ENCODE data around the gene DIP2A. TPM values are rescaled to one million over a fixed set of nuclear protein-coding genes. Genes with fewer than 3 reads are reported as not detected.
A peak's percentile ranks its signal among the peaks of the same experiment; 100 is the strongest.

Gene DIP2A
- total and polyA plus RNA-seq, 2 of the 8 experiments (the other 6 are each of a cell fraction or from before 2014, with no cell fraction given), result 16.0 to 27.1 TPM

GRCh38 chr21:46604329-46604974, 145.8 kb downstream of the DIP2A start:
- Histone ChIP-seq H3K79me1 (ENCODE audit: low read depth, low read length) (no peaks in the 10 kb centered on the region), H3K4me3 (ENCODE audit: extremely low read depth in 1 of 4, insufficient read depth in 2 of 4, low read depth in 3 of 4, low read length in 4 of 4) (no peak overlapping the region), H3K27ac (ENCODE audit: low read depth, low read length) (no peak overlapping the region), H3K36me3 (ENCODE audit: control insufficient read depth in 2 of 4, insufficient read depth in 4 of 4, low read length in 3 of 4) (no peaks in the 10 kb centered on the region), H3K4me1 (replicated peaks in 1 of 4; ENCODE audit: control insufficient read depth in 3 of 4, insufficient read depth in 4 of 4, low read length in 3 of 4) (peaks cover 3 to 11% (median 4%) of the 10 kb centered on the region in 4 experiments; a peak in 4 of 7 replicates), H3K4me2 (ENCODE audit: insufficient read depth in 1 of 2, low read depth in 2 of 2, low read length in 2 of 2) (no peak overlapping the region), H4K91ac (replicated peaks; ENCODE audit: insufficient read length, low read length) (no peak overlapping the region), H4K20me1 (replicated peaks in 1 of 2; ENCODE audit: control insufficient read depth in 1 of 2, insufficient read depth in 2 of 2, low read length in 2 of 2) (no peaks in the 10 kb centered on the region), H3K9me3 (ENCODE audit: insufficient read depth in 2 of 2, low read depth in 1 of 2, low read length in 1 of 2) (no peaks in the 10 kb centered on the region), H4K5ac (ENCODE audit: insufficient read length, low read depth, low read length) (no peak overlapping the region), H2BK120ac (replicated peaks; ENCODE audit: low read depth, low read length) (no peak overlapping the region), H3K23me2 (ENCODE audit: low read depth, low read length) (no peaks in the 10 kb centered on the region), H3K14ac (ENCODE audit: insufficient read length) (no peak overlapping the region), H2AK5ac (ENCODE audit: low read depth, low read length) (no peak overlapping the region), H2BK15ac (ENCODE audit: low read length) (no peak overlapping the region), H3K27me3 (replicated peaks in 1 of 4; ENCODE audit: control insufficient read depth in 3 of 4, extremely low read depth in 1 of 4, insufficient read depth in 3 of 4, low read length in 3 of 4) (no peaks in the 10 kb centered on the region), H2BK5ac (ENCODE audit: low read depth, low read length) (no peak overlapping the region), H3K4ac (replicated peaks; ENCODE audit: insufficient read length, low read depth, low read length) (peak overlapping the region; percentile 53), H3K18ac (ENCODE audit: extremely low read depth, low read length) (no peak overlapping the region), H2AFZ (ENCODE audit: low read length) (peak overlapping the region; percentile 70; the same call in 1 of the 2 replicates), H3K56ac (replicated peaks; ENCODE audit: insufficient read length, low read depth, low read length) (no peak overlapping the region), H3K79me2 (ENCODE audit: control insufficient read depth in 1 of 2, insufficient read depth in 2 of 2, low read length in 2 of 2) (no peaks in the 10 kb centered on the region), H3K9ac (replicated peaks in 1 of 4; ENCODE audit: extremely low read depth in 1 of 4, low read depth in 3 of 4, low read length in 3 of 4) (no peak overlapping the region), H3K23ac (ENCODE audit: insufficient read length) (no peak overlapping the region), H2BK12ac (ENCODE audit: low read depth, low read length) (no peak overlapping the region), H2BK20ac (ENCODE audit: low read length) (no peak overlapping the region), H4K8ac (ENCODE audit: extremely low read depth, insufficient read depth, low read length) (no peak overlapping the region)
- FAIRE-seq (no peak), DNase-seq (ENCODE audit: low read depth in 1 of 2, low spot score in 2 of 2) (no peak)
- WGBS, 2 experiments (ENCODE audit: extremely low coverage in 1 of 2, insufficient coverage in 1 of 2, insufficient read length in 1 of 2, insufficient replicate concordance in 2 of 2, low coverage in 1 of 2, low lambda C conversion rate in 2 of 2, missing lambda C conversion rate in 1 of 2), result 71% methylated on average over 9 of the region's 9 CpGs; no CpG with 5 or more reads in 1 of the 2 experiments
- no peak for TF ChIP-seq SIN3A (conservative IDR thresholded peaks at IDR 0.05 in 1 of 2, IDR thresholded peaks at IDR 0.05 in 1 of 2; ENCODE audit: low read depth in 1 of 2, low read length in 2 of 2)
- no peak for TF ChIP-seq CBX5 (IDR thresholded peaks at IDR 0.05; ENCODE audit: low read depth, low read length)
- no peak for TF ChIP-seq TAF1 (IDR thresholded peaks at IDR 0.05; ENCODE audit: low read depth, low read length)
- TF ChIP-seq ATF3 (IDR thresholded peaks at IDR 0.05; ENCODE audit: insufficient read depth, low read depth, low read length), result no peak
- no peak for TF ChIP-seq POU5F1 (IDR thresholded peaks at IDR 0.05; ENCODE audit: low read depth, low read length)
- TF ChIP-seq, protein P1, sequence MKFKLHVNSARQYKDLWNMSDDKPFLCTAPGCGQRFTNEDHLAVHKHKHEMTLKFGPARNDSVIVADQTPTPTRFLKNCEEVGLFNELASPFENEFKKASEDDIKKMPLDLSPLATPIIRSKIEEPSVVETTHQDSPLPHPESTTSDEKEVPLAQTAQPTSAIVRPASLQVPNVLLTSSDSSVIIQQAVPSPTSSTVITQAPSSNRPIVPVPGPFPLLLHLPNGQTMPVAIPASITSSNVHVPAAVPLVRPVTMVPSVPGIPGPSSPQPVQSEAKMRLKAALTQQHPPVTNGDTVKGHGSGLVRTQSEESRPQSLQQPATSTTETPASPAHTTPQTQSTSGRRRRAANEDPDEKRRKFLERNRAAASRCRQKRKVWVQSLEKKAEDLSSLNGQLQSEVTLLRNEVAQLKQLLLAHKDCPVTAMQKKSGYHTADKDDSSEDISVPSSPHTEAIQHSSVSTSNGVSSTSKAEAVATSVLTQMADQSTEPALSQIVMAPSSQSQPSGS (IDR thresholded peaks at IDR 0.05; ENCODE audit: low read length), result no peak
- TF ChIP-seq KDM1A (IDR thresholded peaks at IDR 0.05; ENCODE audit: borderline replicate concordance, low read length), result no peak
- TF ChIP-seq SIX5 (IDR thresholded peaks at IDR 0.05; ENCODE audit: low read depth, low read length), result no peak
- no peak for TF ChIP-seq YY1 (IDR thresholded peaks at IDR 0.05; ENCODE audit: low read depth, low read length)
- CTCF ChIA-PET (ENCODE audit: partially characterized antibody), result interaction anchor here (1.6 kb wide), 1 partner anchor 16 kb away, joined by 4 read pairs; no protein-coding TSS in a partner anchor
- POLR2A ChIA-PET (ENCODE audit: partially characterized antibody), result no interaction called here
